ENCODE data around the gene LENG9. TPM values are rescaled to one million over a fixed set of nuclear protein-coding genes. Genes with fewer than 3 reads are reported as not detected.
A peak's percentile ranks its signal among the peaks of the same experiment; 100 is the strongest.

Gene LENG9
- total RNA-seq, 1 donor from 2014 or later: 1.7 TPM

- H3K4me1 ChIP-seq: peaks cover 5% of the 10 kb centered on the region
- TF ChIP-seq CTCF (IDR thresholded peaks at IDR 0.05; ENCODE audit: borderline replicate concordance): peak; percentile 77
- H3K27me3 ChIP-seq (ENCODE audit: low read depth): peaks cover 58% of the 10 kb centered on the region
- DNase-seq: no peak
- no peak overlapping the region for H3K4me3 ChIP-seq
- H3K27ac ChIP-seq (replicated peaks): no peak overlapping the region
- H3K36me3 ChIP-seq: no peaks in the 10 kb centered on the region
- H3K9me3 ChIP-seq (replicated peaks): no peaks in the 10 kb centered on the region
- intact Hi-C loops (cut with micrococcal nuclease): no loop called here
Measured at GRCh38 chr19:54481326-54481930, 17.9 kb upstream of the LENG9 start.

DNA sequence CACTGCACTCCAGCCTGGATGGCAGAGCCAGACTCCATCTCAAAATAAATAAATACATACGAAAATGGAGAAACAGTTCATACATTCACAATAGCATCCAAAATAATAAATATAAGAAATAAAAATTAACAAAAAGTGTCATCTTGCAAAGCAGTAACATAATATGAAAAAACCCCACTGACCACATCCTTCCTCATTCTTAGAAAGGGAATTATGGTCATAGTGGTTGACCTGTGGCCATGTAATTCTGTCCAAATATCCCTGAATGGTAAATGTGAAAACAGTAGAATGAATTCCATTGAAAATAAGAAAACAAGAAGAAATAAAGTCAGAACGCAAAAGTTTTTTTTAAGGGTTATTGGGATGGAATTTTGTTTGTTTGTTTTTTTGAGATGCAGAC lies 16.5 kb upstream of the LENG9 start:
- DNase-seq: no peak
- Histone ChIP-seq H3K36me3 (no peaks in the 10 kb centered on the region), H3K27ac (replicated peaks) (no peak overlapping the region), H3K27me3 (ENCODE audit: low read depth) (peaks cover 53% of the 10 kb centered on the region), H3K4me3 (no peak overlapping the region), H3K4me1 (peaks cover 5% of the 10 kb centered on the region), H3K9me3 (replicated peaks) (no peaks in the 10 kb centered on the region)
- no peak for TF ChIP-seq CTCF (IDR thresholded peaks at IDR 0.05; ENCODE audit: borderline replicate concordance)
- intact Hi-C loops (cut with micrococcal nuclease): no loop called here

GRCh38 chr19:54478677-54479266 lies 15.2 kb upstream of the LENG9 start:
- H3K4me3 ChIP-seq: no peak overlapping the region
- no peak overlapping the region for H3K27ac ChIP-seq (replicated peaks)
- TF ChIP-seq CTCF (IDR thresholded peaks at IDR 0.05; ENCODE audit: borderline replicate concordance): peak; percentile 69
- H3K36me3 ChIP-seq: no peaks in the 10 kb centered on the region
- DNase-seq: no peak
- no peaks in the 10 kb centered on the region for H3K9me3 ChIP-seq (replicated peaks)
- intact Hi-C loops (cut with micrococcal nuclease): no loop called here
- peaks cover 7% of the 10 kb centered on the region for H3K4me1 ChIP-seq
- peaks cover 43% of the 10 kb centered on the region for H3K27me3 ChIP-seq (ENCODE audit: low read depth)

DNA sequence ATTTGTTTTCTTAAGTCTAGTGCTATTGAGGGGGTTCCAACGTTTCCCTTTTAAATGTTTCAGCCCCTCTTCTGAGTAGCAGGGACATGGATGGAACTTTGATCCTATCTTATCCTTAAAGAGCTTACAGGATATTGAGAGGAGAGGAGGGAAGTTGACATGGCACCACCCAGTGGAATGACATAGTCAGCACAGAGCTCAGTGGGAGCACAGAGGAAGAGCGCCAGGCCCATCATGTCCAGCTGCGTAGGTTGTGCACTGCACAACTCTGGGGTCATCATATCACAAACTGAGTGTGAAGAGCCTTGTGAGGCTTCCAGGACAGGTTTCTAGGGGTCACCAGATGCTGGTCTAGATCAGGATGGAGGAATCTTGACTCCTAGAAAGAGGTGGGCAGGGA lies 14.1 kb upstream of the LENG9 start:
- no peak overlapping the region for H3K4me3 ChIP-seq
- intact Hi-C loops (cut with micrococcal nuclease): no loop called here
- no peak for TF ChIP-seq CTCF (IDR thresholded peaks at IDR 0.05; ENCODE audit: borderline replicate concordance)
- no peaks in the 10 kb centered on the region for H3K36me3 ChIP-seq
- no peak for DNase-seq
- H3K9me3 ChIP-seq (replicated peaks): no peaks in the 10 kb centered on the region
- H3K27me3 ChIP-seq (ENCODE audit: low read depth): peaks cover 41% of the 10 kb centered on the region
- peaks cover 17% of the 10 kb centered on the region for H3K4me1 ChIP-seq
- H3K27ac ChIP-seq (replicated peaks): no peak overlapping the region

DNA sequence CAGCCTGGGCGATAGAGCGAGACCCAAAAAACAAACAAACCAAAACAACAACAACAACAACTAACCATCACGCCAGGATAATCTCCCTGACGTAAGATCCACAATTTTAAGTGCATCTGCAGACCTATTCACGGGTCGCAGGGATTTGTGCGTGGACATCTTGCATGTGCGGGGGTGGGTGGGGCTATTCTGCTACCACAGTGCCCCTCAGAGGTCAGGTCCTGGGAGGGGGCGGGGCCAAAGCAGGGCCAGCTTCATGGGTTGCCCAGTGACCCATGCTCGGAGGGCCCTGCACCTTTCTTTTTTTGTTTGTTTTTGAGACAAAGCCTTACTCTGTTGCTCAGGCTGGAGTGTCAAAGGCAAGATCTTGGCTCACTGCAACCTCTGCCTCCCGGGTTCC lies 12.1 kb upstream of the LENG9 start:
- no peak for DNase-seq
- no peak overlapping the region for H3K4me3 ChIP-seq
- H3K9me3 ChIP-seq (replicated peaks): no peaks in the 10 kb centered on the region
- no peaks in the 10 kb centered on the region for H3K36me3 ChIP-seq
- H3K4me1 ChIP-seq: peaks cover 21% of the 10 kb centered on the region
- no peak for TF ChIP-seq CTCF (IDR thresholded peaks at IDR 0.05; ENCODE audit: borderline replicate concordance)
- intact Hi-C loops (cut with micrococcal nuclease): no loop called here
- H3K27ac ChIP-seq (replicated peaks): no peak overlapping the region
- peaks cover 42% of the 10 kb centered on the region for H3K27me3 ChIP-seq (ENCODE audit: low read depth)
